ENCODE data around the gene ATP2C2. TPM values are rescaled to one million over a fixed set of nuclear protein-coding genes. Genes with fewer than 3 reads are reported as not detected.

Gene ATP2C2
- total RNA-seq, 1 experiment from 2014 or later, result 4.3 TPM

DNA sequence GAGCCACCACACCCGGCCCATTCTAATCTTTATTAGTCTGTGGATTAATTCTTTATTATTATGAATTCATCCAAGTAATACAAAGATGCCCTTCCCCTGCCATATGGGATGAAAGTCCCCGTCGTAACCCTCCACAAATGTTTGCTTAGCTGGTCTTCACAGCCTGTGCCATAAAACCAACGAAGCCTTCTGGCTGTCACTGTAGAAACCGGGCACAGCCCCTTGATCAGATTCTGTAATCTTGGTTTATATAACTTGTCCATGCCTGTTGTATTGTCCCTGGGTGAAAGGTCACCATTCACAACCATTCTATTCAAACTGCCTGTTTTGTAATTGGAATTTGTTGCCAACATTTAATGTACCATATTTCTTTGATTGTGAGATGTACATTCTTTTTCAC, 66.5 kb downstream of the ATP2C2 start (continued):
- TF ChIP-seq, protein P1, sequence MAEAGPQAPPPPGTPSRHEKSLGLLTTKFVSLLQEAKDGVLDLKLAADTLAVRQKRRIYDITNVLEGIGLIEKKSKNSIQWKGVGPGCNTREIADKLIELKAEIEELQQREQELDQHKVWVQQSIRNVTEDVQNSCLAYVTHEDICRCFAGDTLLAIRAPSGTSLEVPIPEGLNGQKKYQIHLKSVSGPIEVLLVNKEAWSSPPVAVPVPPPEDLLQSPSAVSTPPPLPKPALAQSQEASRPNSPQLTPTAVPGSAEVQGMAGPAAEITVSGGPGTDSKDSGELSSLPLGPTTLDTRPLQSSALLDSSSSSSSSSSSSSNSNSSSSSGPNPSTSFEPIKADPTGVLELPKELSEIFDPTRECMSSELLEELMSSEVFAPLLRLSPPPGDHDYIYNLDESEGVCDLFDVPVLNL (CRISPR knock-in tag; IDR thresholded peaks at IDR 0.05; ENCODE audit: borderline replicate concordance, low read depth), result no peak
- TF ChIP-seq, protein P2, sequence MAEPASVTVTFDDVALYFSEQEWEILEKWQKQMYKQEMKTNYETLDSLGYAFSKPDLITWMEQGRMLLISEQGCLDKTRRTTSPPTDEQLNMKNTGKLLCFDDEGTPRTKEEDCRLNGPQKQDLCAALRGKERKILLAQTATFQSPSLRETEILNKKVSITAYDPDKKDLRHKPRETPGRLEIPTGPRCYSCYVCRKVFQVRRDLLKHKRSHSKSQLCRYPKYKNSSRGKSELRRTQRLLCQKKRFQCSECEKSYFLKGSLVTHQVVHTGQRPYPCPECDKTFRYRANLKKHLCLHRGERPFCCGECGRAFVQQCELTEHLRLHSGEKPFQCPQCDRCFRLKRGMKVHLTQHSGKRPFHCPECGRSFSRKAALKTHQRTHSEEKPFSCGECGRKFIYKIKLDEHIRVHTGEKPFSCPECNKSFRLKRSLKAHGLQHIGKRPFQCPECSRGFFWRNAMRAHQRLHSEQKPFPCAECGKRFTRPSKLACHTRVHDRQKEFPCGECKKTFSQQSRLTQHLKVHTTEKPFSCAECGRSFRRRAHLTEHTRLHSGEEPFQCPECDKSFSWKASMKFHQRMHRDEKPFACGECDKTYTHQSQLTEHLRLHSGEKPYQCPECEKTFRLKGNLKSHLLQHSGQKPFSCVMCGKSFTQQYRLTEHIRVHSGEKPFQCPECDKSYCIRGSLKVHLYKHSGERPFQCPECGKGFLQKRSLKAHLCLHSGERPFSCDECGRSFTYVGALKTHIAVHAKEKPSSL (CRISPR knock-in tag; conservative IDR thresholded peaks at IDR 0.05), result no peak
- TF ChIP-seq OVOL2 (CRISPR knock-in tag; IDR thresholded peaks at IDR 0.05; ENCODE audit: borderline replicate concordance) (no peak), SMAD3 (CRISPR knock-in tag; IDR thresholded peaks at IDR 0.05; ENCODE audit: borderline replicate concordance) (no peak), NR3C1 (CRISPR knock-in tag; conservative IDR thresholded peaks at IDR 0.05; ENCODE audit: low read depth) (no peak), TP53 (CRISPR knock-in tag; IDR thresholded peaks at IDR 0.05) (no peak), MYBL2 (CRISPR knock-in tag; IDR thresholded peaks at IDR 0.05) (no peak), ZNF671 (CRISPR knock-in tag; IDR thresholded peaks at IDR 0.05) (no peak), NFATC4 (CRISPR knock-in tag; IDR thresholded peaks at IDR 0.05) (no peak), EMX1 (CRISPR knock-in tag; IDR thresholded peaks at IDR 0.05) (no peak), CREB1 (CRISPR knock-in tag; IDR thresholded peaks at IDR 0.05) (no peak)
- TF ChIP-seq, protein P3, sequence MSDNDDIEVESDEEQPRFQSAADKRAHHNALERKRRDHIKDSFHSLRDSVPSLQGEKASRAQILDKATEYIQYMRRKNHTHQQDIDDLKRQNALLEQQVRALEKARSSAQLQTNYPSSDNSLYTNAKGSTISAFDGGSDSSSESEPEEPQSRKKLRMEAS (CRISPR knock-in tag; IDR thresholded peaks at IDR 0.05), result no peak
- TF ChIP-seq, protein P4, sequence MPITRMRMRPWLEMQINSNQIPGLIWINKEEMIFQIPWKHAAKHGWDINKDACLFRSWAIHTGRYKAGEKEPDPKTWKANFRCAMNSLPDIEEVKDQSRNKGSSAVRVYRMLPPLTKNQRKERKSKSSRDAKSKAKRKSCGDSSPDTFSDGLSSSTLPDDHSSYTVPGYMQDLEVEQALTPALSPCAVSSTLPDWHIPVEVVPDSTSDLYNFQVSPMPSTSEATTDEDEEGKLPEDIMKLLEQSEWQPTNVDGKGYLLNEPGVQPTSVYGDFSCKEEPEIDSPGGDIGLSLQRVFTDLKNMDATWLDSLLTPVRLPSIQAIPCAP (CRISPR knock-in tag; IDR thresholded peaks at IDR 0.05), result no peak
- TF ChIP-seq, protein P5, sequence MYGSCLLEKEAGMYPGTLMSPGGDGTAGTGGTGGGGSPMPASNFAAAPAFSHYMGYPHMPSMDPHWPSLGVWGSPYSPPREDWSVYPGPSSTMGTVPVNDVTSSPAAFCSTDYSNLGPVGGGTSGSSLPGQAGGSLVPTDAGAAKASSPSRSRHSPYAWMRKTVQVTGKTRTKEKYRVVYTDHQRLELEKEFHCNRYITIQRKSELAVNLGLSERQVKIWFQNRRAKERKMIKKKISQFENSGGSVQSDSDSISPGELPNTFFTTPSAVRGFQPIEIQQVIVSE (CRISPR knock-in tag; IDR thresholded peaks at IDR 0.05; ENCODE audit: borderline replicate concordance), result no peak
- TF ChIP-seq, protein P6, sequence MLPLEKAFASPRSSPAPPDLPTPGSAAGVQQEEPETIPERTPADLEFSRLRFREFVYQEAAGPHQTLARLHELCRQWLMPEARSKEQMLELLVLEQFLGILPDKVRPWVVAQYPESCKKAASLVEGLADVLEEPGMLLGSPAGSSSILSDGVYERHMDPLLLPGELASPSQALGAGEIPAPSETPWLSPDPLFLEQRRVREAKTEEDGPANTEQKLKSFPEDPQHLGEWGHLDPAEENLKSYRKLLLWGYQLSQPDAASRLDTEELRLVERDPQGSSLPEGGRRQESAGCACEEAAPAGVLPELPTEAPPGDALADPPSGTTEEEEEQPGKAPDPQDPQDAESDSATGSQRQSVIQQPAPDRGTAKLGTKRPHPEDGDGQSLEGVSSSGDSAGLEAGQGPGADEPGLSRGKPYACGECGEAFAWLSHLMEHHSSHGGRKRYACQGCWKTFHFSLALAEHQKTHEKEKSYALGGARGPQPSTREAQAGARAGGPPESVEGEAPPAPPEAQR (CRISPR knock-in tag; IDR thresholded peaks at IDR 0.05), result no peak

DNA sequence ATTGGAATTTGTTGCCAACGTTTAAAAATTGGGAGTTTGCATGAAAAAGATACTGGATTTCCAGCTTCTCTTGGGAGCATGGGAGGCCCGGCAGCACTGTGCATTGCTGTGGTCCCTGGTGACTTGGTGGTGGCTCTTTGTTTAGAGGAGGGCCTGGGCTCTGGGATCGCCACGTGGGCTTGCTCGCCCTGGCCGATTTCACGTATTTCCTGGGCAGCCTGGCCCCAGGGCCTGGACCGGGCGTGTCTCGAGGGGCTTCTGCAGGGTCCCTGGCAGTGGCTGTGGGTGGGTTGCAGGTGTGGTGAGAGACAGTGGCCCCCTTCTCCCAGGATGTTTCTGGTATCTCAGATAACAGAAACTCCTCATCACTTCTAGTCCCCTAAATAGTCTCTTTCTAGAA, 67.9 kb downstream of the ATP2C2 start:
- POLR2A ChIA-PET, result no interaction called here
- Mint-ChIP-seq H3K27me3 (ENCODE audit: low read depth) (peaks cover 2% of the 10 kb centered on the region; the same call in 1 of the 2 replicates), H3K4me1 (no peaks in the 10 kb centered on the region), H3K36me3 (no peaks in the 10 kb centered on the region), H3K4me3 (no peak overlapping the region), H3K9me3 (no peaks in the 10 kb centered on the region), H3K27ac (no peak overlapping the region)
- CTCF ChIA-PET, result interaction anchor here (0.7 kb wide), 1 partner anchor 128 kb away, joined by 3 read pairs; no protein-coding TSS in a partner anchor
- DNase-seq (ENCODE audit: low spot score) (no peak), ATAC-seq (no peak)
- TF ChIP-seq SP1 (CRISPR knock-in tag; conservative IDR thresholded peaks at IDR 0.05) (no peak), RORB (CRISPR knock-in tag; IDR thresholded peaks at IDR 0.05) (no peak), CREM (CRISPR knock-in tag; IDR thresholded peaks at IDR 0.05) (no peak), FOXP1 (CRISPR knock-in tag; IDR thresholded peaks at IDR 0.05; ENCODE audit: borderline replicate concordance) (no peak), CBFB (CRISPR knock-in tag; IDR thresholded peaks at IDR 0.05; ENCODE audit: low read depth) (no peak)
- TF ChIP-seq, protein P7, sequence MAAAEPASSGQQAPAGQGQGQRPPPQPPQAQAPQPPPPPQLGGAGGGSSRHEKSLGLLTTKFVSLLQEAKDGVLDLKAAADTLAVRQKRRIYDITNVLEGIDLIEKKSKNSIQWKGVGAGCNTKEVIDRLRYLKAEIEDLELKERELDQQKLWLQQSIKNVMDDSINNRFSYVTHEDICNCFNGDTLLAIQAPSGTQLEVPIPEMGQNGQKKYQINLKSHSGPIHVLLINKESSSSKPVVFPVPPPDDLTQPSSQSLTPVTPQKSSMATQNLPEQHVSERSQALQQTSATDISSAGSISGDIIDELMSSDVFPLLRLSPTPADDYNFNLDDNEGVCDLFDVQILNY (CRISPR knock-in tag; IDR thresholded peaks at IDR 0.05), result no peak

All from WTC11 (cell line).